ENCODE results near the gene ZBTB43.
"Not testable (repeated sequence)": the region's sequence is repeated elsewhere in the genome, so short reads cannot be mapped to it uniquely, and the experiment has no call there.

Gene ZBTB43

GRCh38 chr9:126791406-126792230 is 13.2 kb upstream of the ZBTB43 start:
- DNase-seq, result no peak

GRCh38 chr9:126793686-126794417 is 11.0 kb upstream of the ZBTB43 start:
- DNase-seq, result no peak

- no peak for DNase-seq
These were observed 10.4 kb upstream of the ZBTB43 start for GRCh38 chr9:126794441-126794840.

- DNase-seq, result no peak
These were observed 8.1 kb upstream of the ZBTB43 start for GRCh38 chr9:126796758-126797157.

GRCh38 chr9:126797903-126798302 is 6.9 kb upstream of the ZBTB43 start:
- DNase-seq, result no peak

- no peak for DNase-seq
These were observed 5.8 kb upstream of the ZBTB43 start for GRCh38 chr9:126799034-126799433.

GRCh38 chr9:126802318-126803059 is 2.4 kb upstream of the ZBTB43 start:
- no peak for DNase-seq

- DNase-seq, result no peak
These were observed 593 bp upstream of the ZBTB43 start for GRCh38 chr9:126804198-126804695.

- peak; percentile 92 for DNase-seq
These were observed 868 bp downstream of the ZBTB43 start for GRCh38 chr9:126805554-126806262.

- DNase-seq, result no peak
These were observed 1.5 kb downstream of the ZBTB43 start for GRCh38 chr9:126806336-126806735.

- DNase-seq, result no peak
These were observed 4.2 kb downstream of the ZBTB43 start for GRCh38 chr9:126809068-126809467.

GRCh38 chr9:126810221-126810620 is 5.4 kb downstream of the ZBTB43 start:
- not testable (repeated sequence) for DNase-seq

- DNase-seq, result no peak
These were observed 8.2 kb downstream of the ZBTB43 start for GRCh38 chr9:126813072-126813471.

- DNase-seq, result no peak
These were observed 9.3 kb downstream of the ZBTB43 start for GRCh38 chr9:126814091-126814490.

GRCh38 chr9:126817615-126818014 is 12.8 kb downstream of the ZBTB43 start:
- not testable (repeated sequence) for DNase-seq

GRCh38 chr9:126818482-126818881 is 13.6 kb downstream of the ZBTB43 start:
- DNase-seq, result no peak

- peak; percentile 78 for DNase-seq
These were observed 14.6 kb downstream of the ZBTB43 start for GRCh38 chr9:126819482-126819881.

- no peak for DNase-seq
These were observed 17.4 kb downstream of the ZBTB43 start for GRCh38 chr9:126822278-126822677.

- no peak for DNase-seq
These were observed 18.0 kb downstream of the ZBTB43 start for GRCh38 chr9:126822873-126823272.

- DNase-seq, result not testable (repeated sequence)
These were observed 19.2 kb downstream of the ZBTB43 start for GRCh38 chr9:126824052-126824451.

- DNase-seq, result no peak
These were observed 22.4 kb downstream of the ZBTB43 start for GRCh38 chr9:126827227-126827626.

GRCh38 chr9:126829035-126829434 is 24.2 kb downstream of the ZBTB43 start:
- no peak for DNase-seq

GRCh38 chr9:126830827-126831226 is 26.0 kb downstream of the ZBTB43 start:
- no peak for DNase-seq

Data from activated CD4-positive, alpha-beta T cell treated with anti-CD3 and anti-CD28 coated beads, Interleukin-10, Interleukin-2, amounts not matched to agents 100 ng/mL and 50 ng/mL, durations not matched to agents 16 hours and 8 hours (primary cell).